DOHH2 (cell line): ENCODE results near the gene PEAK1.

Experiments
- H3F3A ChIP-seq: fragments of 200-600 bp; sonication (generic), shearing (Covaris generic); 2 replicates; pipeline ENCODE4 v1.6.0; 2016; ENCODE audit warnings: antibody characterized with exemption, mild to moderate bottlenecking; ENCODE audit not compliant: control insufficient read depth, insufficient read depth
- H3K27ac ChIP-seq: fragments of 200-600 bp; sonication (generic); 2 replicates; pipeline ENCODE4 v1.5.1; 2014; ENCODE audit warnings: low read depth, mild to moderate bottlenecking, low read length, moderate library complexity
- H3K27me3 ChIP-seq: fragments of 200-600 bp; sonication (generic); 2 replicates; pipeline ENCODE4 v1.6.1; 2014; ENCODE audit warnings: mild to moderate bottlenecking, low read length, mixed read lengths; ENCODE audit not compliant: control insufficient read depth
- H3K36me3 ChIP-seq: fragments of 200-600 bp; sonication (generic); 2 replicates; pipeline ENCODE4 v1.6.1; 2014; ENCODE audit warnings: mild to moderate bottlenecking, low read length, moderate library complexity, mixed read lengths; ENCODE audit not compliant: control insufficient read depth
- H3K4me1 ChIP-seq: fragments of 200-600 bp; sonication (generic); 2 replicates; pipeline ENCODE4 v1.6.1; 2014; ENCODE audit warnings: mild to moderate bottlenecking, low read length, mixed read lengths; ENCODE audit not compliant: control insufficient read depth
- H3K4me2 ChIP-seq: fragments of 200-600 bp; sonication (generic); 2 replicates; pipeline ENCODE4 v1.6.0; 2014; ENCODE audit warnings: mild to moderate bottlenecking, low read length, moderate library complexity
- H3K4me3 ChIP-seq: fragments of 200-600 bp; sonication (generic); 2 replicates; pipeline ENCODE4 v1.5.1; 2014; ENCODE audit warnings: mild to moderate bottlenecking, low read length, mixed read lengths
- H3K79me2 ChIP-seq: fragments of 200-600 bp; sonication (generic); 2 replicates; pipeline ENCODE4 v1.6.1; 2014; ENCODE audit warnings: mild to moderate bottlenecking, low read length, mixed read lengths; ENCODE audit not compliant: control insufficient read depth
- H3K9me2 ChIP-seq: fragments of 200-600 bp; sonication (generic); replicated peaks from 2 replicates; pipeline ENCODE4 v1.6.1; 2014; ENCODE audit warnings: mild to moderate bottlenecking, low read length, mixed read lengths; ENCODE audit not compliant: control insufficient read depth
- H3K9me3 ChIP-seq: fragments of 200-600 bp; sonication (generic); 2 replicates; pipeline ENCODE4 v1.6.1; 2014; ENCODE audit warnings: antibody characterized with exemption, low read length, mixed read lengths; ENCODE audit not compliant: control insufficient read depth, insufficient read depth
- H4K20me1 ChIP-seq: fragments of 200-600 bp; sonication (generic); 2 replicates; pipeline ENCODE4 v1.6.0; 2014; ENCODE audit warnings: low read depth, mild to moderate bottlenecking, antibody characterized with exemption, low read length, moderate library complexity; ENCODE audit not compliant: control insufficient read depth, insufficient read depth
- CTCF ChIP-seq: fragments of 200-600 bp; sonication (generic); IDR thresholded peaks from one replicate; pipeline ENCODE4 v1.5.1; 2014; ENCODE audit warnings: antibody characterized with exemption, mild to moderate bottlenecking, low read depth, low read length; ENCODE audit not compliant: poor library complexity, severe bottlenecking
- EZH2phosphoT487 ChIP-seq: fragments of 200-600 bp; sonication (generic); IDR thresholded peaks from 2 replicates; pipeline ENCODE4 v1.6.1; 2017; ENCODE audit warnings: borderline replicate concordance, mild to moderate bottlenecking, antibody characterized with exemption, low read length, moderate library complexity, mixed read lengths

The PEAK1 gene

GRCh38 chr15:77398927-77399326 is 21.0 kb downstream of the PEAK1 start:
- TF ChIP-seq EZH2phosphoT487 (no peak), CTCF (no peak)
- Histone ChIP-seq H3K36me3 (no peaks in the 10 kb centered on the region), H3K9me2 (no peaks in the 10 kb centered on the region), H3F3A (no peaks in the 10 kb centered on the region), H3K4me2 (no peak overlapping the region), H3K4me3 (no peak overlapping the region), H3K4me1 (no peaks in the 10 kb centered on the region), H3K79me2 (peaks cover 6% of the 10 kb centered on the region; the same call in 1 of the 2 replicates), H3K9me3 (peaks cover 20% of the 10 kb centered on the region), H3K27me3 (no peaks in the 10 kb centered on the region), H3K27ac (no peak overlapping the region), H4K20me1 (no peaks in the 10 kb centered on the region)

GRCh38 chr15:77396692-77397091 is 23.2 kb downstream of the PEAK1 start:
- Histone ChIP-seq H3K9me3 (peaks cover 20% of the 10 kb centered on the region), H3K36me3 (no peaks in the 10 kb centered on the region), H3K4me2 (no peak overlapping the region), H3K79me2 (0 out of 2 replicates have a peak, but pooled peaks cover 3% of the 10 kb centered on the region), H3K4me1 (no peaks in the 10 kb centered on the region), H3K4me3 (no peak overlapping the region), H3K27me3 (no peaks in the 10 kb centered on the region), H3K9me2 (no peaks in the 10 kb centered on the region), H3F3A (no peaks in the 10 kb centered on the region), H3K27ac (no peak overlapping the region), H4K20me1 (no peaks in the 10 kb centered on the region)
- no peak for TF ChIP-seq CTCF
- TF ChIP-seq EZH2phosphoT487, result no peak

GRCh38 chr15:77395013-77395774 is 24.7 kb downstream of the PEAK1 start:
- no peak for TF ChIP-seq EZH2phosphoT487
- TF ChIP-seq CTCF, result no peak
- H3K79me2 ChIP-seq, result 0 out of 2 replicates have a peak, but pooled peaks cover 3% of the 10 kb centered on the region
- no peaks in the 10 kb centered on the region for H3F3A ChIP-seq
- H3K36me3 ChIP-seq, result no peaks in the 10 kb centered on the region
- H3K9me3 ChIP-seq, result peaks cover 17% of the 10 kb centered on the region
- no peaks in the 10 kb centered on the region for H4K20me1 ChIP-seq
- H3K4me2 ChIP-seq, result no peak overlapping the region
- no peaks in the 10 kb centered on the region for H3K27me3 ChIP-seq
- no peaks in the 10 kb centered on the region for H3K9me2 ChIP-seq
- no peak overlapping the region for H3K27ac ChIP-seq
- H3K4me1 ChIP-seq, result peaks cover 2% of the 10 kb centered on the region
- no peak overlapping the region for H3K4me3 ChIP-seq
